Measurements from ENCODE around the gene CLDN14.

DNA sequence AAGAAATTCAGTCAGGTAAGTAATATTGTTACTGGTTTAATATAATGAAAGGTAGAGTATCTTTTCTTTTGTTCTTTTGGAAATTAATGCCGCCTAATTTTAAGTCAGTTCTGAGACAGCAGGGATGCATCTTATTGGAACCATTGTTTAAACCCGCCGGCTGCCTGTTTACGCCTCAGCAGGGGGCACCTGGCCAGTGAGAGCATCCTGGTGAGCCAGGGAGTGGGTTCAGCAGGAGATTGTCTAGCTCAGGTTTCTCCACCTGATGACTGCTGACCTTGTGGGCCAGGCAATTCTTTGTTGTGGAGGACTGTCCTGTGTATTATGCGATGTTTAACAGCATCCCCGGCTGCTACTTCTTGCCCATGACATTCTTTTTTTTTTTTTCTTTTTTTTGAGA, 64.5 kb downstream of the CLDN14 start:
- TF ChIP-seq, protein P1, sequence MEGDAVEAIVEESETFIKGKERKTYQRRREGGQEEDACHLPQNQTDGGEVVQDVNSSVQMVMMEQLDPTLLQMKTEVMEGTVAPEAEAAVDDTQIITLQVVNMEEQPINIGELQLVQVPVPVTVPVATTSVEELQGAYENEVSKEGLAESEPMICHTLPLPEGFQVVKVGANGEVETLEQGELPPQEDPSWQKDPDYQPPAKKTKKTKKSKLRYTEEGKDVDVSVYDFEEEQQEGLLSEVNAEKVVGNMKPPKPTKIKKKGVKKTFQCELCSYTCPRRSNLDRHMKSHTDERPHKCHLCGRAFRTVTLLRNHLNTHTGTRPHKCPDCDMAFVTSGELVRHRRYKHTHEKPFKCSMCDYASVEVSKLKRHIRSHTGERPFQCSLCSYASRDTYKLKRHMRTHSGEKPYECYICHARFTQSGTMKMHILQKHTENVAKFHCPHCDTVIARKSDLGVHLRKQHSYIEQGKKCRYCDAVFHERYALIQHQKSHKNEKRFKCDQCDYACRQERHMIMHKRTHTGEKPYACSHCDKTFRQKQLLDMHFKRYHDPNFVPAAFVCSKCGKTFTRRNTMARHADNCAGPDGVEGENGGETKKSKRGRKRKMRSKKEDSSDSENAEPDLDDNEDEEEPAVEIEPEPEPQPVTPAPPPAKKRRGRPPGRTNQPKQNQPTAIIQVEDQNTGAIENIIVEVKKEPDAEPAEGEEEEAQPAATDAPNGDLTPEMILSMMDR (IDR thresholded peaks at IDR 0.05), result no peak
- no peak for TF ChIP-seq SIN3A (IDR thresholded peaks at IDR 0.05; ENCODE audit: borderline replicate concordance, insufficient read depth, low read depth, low read length)
- TF ChIP-seq, protein P2, sequence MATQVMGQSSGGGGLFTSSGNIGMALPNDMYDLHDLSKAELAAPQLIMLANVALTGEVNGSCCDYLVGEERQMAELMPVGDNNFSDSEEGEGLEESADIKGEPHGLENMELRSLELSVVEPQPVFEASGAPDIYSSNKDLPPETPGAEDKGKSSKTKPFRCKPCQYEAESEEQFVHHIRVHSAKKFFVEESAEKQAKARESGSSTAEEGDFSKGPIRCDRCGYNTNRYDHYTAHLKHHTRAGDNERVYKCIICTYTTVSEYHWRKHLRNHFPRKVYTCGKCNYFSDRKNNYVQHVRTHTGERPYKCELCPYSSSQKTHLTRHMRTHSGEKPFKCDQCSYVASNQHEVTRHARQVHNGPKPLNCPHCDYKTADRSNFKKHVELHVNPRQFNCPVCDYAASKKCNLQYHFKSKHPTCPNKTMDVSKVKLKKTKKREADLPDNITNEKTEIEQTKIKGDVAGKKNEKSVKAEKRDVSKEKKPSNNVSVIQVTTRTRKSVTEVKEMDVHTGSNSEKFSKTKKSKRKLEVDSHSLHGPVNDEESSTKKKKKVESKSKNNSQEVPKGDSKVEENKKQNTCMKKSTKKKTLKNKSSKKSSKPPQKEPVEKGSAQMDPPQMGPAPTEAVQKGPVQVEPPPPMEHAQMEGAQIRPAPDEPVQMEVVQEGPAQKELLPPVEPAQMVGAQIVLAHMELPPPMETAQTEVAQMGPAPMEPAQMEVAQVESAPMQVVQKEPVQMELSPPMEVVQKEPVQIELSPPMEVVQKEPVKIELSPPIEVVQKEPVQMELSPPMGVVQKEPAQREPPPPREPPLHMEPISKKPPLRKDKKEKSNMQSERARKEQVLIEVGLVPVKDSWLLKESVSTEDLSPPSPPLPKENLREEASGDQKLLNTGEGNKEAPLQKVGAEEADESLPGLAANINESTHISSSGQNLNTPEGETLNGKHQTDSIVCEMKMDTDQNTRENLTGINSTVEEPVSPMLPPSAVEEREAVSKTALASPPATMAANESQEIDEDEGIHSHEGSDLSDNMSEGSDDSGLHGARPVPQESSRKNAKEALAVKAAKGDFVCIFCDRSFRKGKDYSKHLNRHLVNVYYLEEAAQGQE (IDR thresholded peaks at IDR 0.05; ENCODE audit: insufficient read depth in 1 of 2, low read depth in 2 of 2, low read length in 1 of 2), result no peak
